SK-MEL-5 (cell line): ENCODE measurements around the gene HOOK1. TPM values are rescaled to one million over a fixed set of nuclear protein-coding genes. Genes with fewer than 3 reads are reported as not detected.

ENCODE experiments used
- DNase-seq: peaks from one replicate; pipeline ENCODE4 v3.0.0-alpha.2; 2016; ENCODE audit warnings: low read depth, low spot score
- in situ Hi-C: cut with HindIII; loops from 2 replicates; pipeline ENCODE4 v1.10.0; 2016; ENCODE audit warnings: low sequenced_read_pairs, high pct_unique_total_duplicates, low pct_unique_long_range_greater_than_20kb
- polyA plus RNA-seq, 2 experiments: library from polyadenylated mRNA; depleted of rRNA; stranded (reverse); fragments of >200 nt; gene quantifications; 2 replicates each; pipeline ENCODE4 v1.2.3, GENCODE V29; 2015
- total RNA-seq: library from RNA; depleted of rRNA; stranded (reverse); fragments of >200 nt; shearing (Covaris generic); gene quantifications from 2 replicates; pipeline ENCODE4 v1.2.3, GENCODE V29; 2014; rRNA removed

The HOOK1 gene
- not detected in 2 replicates for total RNA-seq
- polyA plus RNA-seq (2015; cell fraction: cytosol; rRNA removed), result not detected in 2 replicates
- polyA plus RNA-seq (2015; cell fraction: nucleus; rRNA removed), result not detected in 2 replicates

- in situ Hi-C loops, result no loop called here
Observed at GRCh38 chr1:59814901-59815825, at the start of gene HOOK1. Gene HOOK1 (plus strand): TSS chr1:59814949. CDS start chr1:59815118, 169 bp downstream.

GRCh38 chr1:59765011-59765730, 49.6 kb upstream of the HOOK1 start:
- no peak for DNase-seq
- in situ Hi-C loops, result no loop called here

More at GRCh38 chr1:59814901-59815825, at the start of gene HOOK1:
- DNase-seq, result no peak

- DNase-seq, result no peak
- in situ Hi-C loops, result no loop called here
Observed at GRCh38 chr1:59766227-59766855, 48.4 kb upstream of the HOOK1 start.

- in situ Hi-C loops, result no loop called here
- peak; percentile 28 for DNase-seq
Observed at GRCh38 chr1:59767119-59767518, 47.6 kb upstream of the HOOK1 start.

GRCh38 chr1:59768792-59769735, 45.7 kb upstream of the HOOK1 start:
- no peak for DNase-seq
- in situ Hi-C loops, result no loop called here

GRCh38 chr1:59769736-59770095, 45.0 kb upstream of the HOOK1 start:
- in situ Hi-C loops, result no loop called here
- DNase-seq, result peak; percentile 36

GRCh38 chr1:59771361-59771760, 43.4 kb upstream of the HOOK1 start:
- in situ Hi-C loops, result no loop called here
- DNase-seq, result no peak

GRCh38 chr1:59775480-59775879, 39.3 kb upstream of the HOOK1 start:
- no peak for DNase-seq
- in situ Hi-C loops, result no loop called here

GRCh38 chr1:59776960-59777852, 37.5 kb upstream of the HOOK1 start:
- in situ Hi-C loops, result no loop called here
- peak; percentile 60 for DNase-seq

GRCh38 chr1:59779949-59780348, 34.8 kb upstream of the HOOK1 start:
- in situ Hi-C loops, result no loop called here
- peak; percentile 11 for DNase-seq

- in situ Hi-C loops, result no loop called here
Observed at GRCh38 chr1:59788825-59789224, 25.9 kb upstream of the HOOK1 start.

GRCh38 chr1:59798600-59798999, 16.1 kb upstream of the HOOK1 start:
- DNase-seq, result no peak
- in situ Hi-C loops, result no loop called here

More at GRCh38 chr1:59788825-59789224, 25.9 kb upstream of the HOOK1 start:
- DNase-seq, result no peak

GRCh38 chr1:59803458-59804038, 11.2 kb upstream of the HOOK1 start:
- no peak for DNase-seq
- in situ Hi-C loops, result no loop called here

GRCh38 chr1:59804301-59804700, 10.4 kb upstream of the HOOK1 start:
- in situ Hi-C loops, result no loop called here

GRCh38 chr1:59805554-59805953, 9.2 kb upstream of the HOOK1 start:
- DNase-seq, result no peak
- in situ Hi-C loops, result no loop called here

More at GRCh38 chr1:59804301-59804700, 10.4 kb upstream of the HOOK1 start:
- no peak for DNase-seq
